Endothelial cell of umbilical vein (primary cell): ENCODE data around the gene NECTIN4.

Experiments used
- CTCF ChIP-seq, 2 donors: IDR thresholded peaks; 1 replicate in 1 of 2; 2 replicates in 1 of 2; pipeline ENCODE4 v1.5.1; 2011; ENCODE audit warnings: low read length in 2 of 2, mild to moderate bottlenecking in 2 of 2, moderate library complexity in 2 of 2, control low read depth in 1 of 2, inconsistent platforms in 1 of 2, low read depth in 1 of 2; ENCODE audit not compliant: insufficient read depth in 1 of 2; ENCODE audit errors: extremely low read depth in 1 of 2
- EZH2 ChIP-seq: IDR thresholded peaks from 2 replicates; pipeline ENCODE4 v1.6.1; 2012; ENCODE audit warnings: borderline replicate concordance, low read depth, mild to moderate bottlenecking, moderate library complexity, low read length, inconsistent platforms; ENCODE audit not compliant: severe bottlenecking
- GATA2 ChIP-seq: IDR thresholded peaks from 2 replicates; pipeline ENCODE4 v1.7.0; 2011; ENCODE audit warnings: low read depth, mild to moderate bottlenecking, moderate library complexity, mixed read lengths, low read length; ENCODE audit not compliant: insufficient read length, insufficient read depth
- JUN ChIP-seq: IDR thresholded peaks from 2 replicates; pipeline ENCODE4 v1.6.1; 2011; ENCODE audit warnings: borderline replicate concordance, low read depth; ENCODE audit not compliant: insufficient read length, insufficient read depth
- MYC ChIP-seq: IDR thresholded peaks from one replicate; pipeline ENCODE4 v1.6.1; 2011; ENCODE audit warnings: mild to moderate bottlenecking, low read depth, low read length
- POLR2A ChIP-seq: IDR thresholded peaks from 2 replicates; pipeline ENCODE4 v1.6.1; 2012; ENCODE audit warnings: low read depth, mild to moderate bottlenecking, control low read depth, low read length
- POLR2AphosphoS5 ChIP-seq: IDR thresholded peaks from 2 replicates; pipeline ENCODE4 v1.6.1; 2012; ENCODE audit warnings: low read depth, mild to moderate bottlenecking, control low read depth, low read length, moderate library complexity; ENCODE audit not compliant: insufficient read depth
- TF ChIP-seq, protein P1 (sequence below): IDR thresholded peaks from 2 replicates; pipeline ENCODE4 v1.6.1; 2011; ENCODE audit not compliant: insufficient read depth, insufficient read length

- TF ChIP-seq CTCF (IDR thresholded peaks at IDR 0.05; ENCODE audit: extremely low read depth in 1 of 2, insufficient read depth in 1 of 2, low read depth in 1 of 2, low read length in 2 of 2) (no peak), GATA2 (no peak), EZH2 (no peak), POLR2A (no peak), JUN (no peak), MYC (no peak), POLR2AphosphoS5 (no peak)
- TF ChIP-seq, protein P1, sequence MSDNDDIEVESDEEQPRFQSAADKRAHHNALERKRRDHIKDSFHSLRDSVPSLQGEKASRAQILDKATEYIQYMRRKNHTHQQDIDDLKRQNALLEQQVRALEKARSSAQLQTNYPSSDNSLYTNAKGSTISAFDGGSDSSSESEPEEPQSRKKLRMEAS, result no peak
Measured at GRCh38 chr1:161074676-161075368, 14.5 kb downstream of the NECTIN4 start.
